ENCODE data around the gene RABGAP1. TPM values are rescaled to one million over a fixed set of nuclear protein-coding genes. Genes with fewer than 3 reads are reported as not detected.

RABGAP1 gene
- polyA plus RNA-seq, 3 donors from 2014 or later = 14.0 to 24.2 (median 14.7) TPM

- DNase-seq = no peak
- Mint-ChIP-seq H3K27ac (peak overlapping the region in 1 of 6 donors; percentile 68), H3K36me3 (peaks cover under 1 to 17% (median 14%) of the 10 kb centered on the region in 3 donors), H3K9me3 (no peaks in the 10 kb centered on the region), H3K4me3 (no peak overlapping the region), H3K4me1 (peaks cover 0 to 3% of the 10 kb centered on the region in 2 donors), H3K27me3 (ENCODE audit: low read depth in 3 of 3) (no peaks in the 10 kb centered on the region)
These were observed 93.2 kb downstream of the RABGAP1 start for GRCh38 chr9:123033864-123034601.

GRCh38 chr9:123034881-123035510, 94.2 kb downstream of the RABGAP1 start:
- peaks cover 0 to 17% (median 14%) of the 10 kb centered on the region in 3 donors for H3K36me3 Mint-ChIP-seq

GRCh38 chr9:123035791-123036190, 95.0 kb downstream of the RABGAP1 start:
- peaks cover 0 to 17% (median 14%) of the 10 kb centered on the region in 3 donors for H3K36me3 Mint-ChIP-seq
- no peak overlapping the region for H3K4me3 Mint-ChIP-seq
- no peaks in the 10 kb centered on the region for H3K9me3 Mint-ChIP-seq
- no peaks in the 10 kb centered on the region for H3K27me3 Mint-ChIP-seq (ENCODE audit: low read depth in 3 of 3)
- no peak overlapping the region for H3K27ac Mint-ChIP-seq
- H3K4me1 Mint-ChIP-seq = peaks cover 0 to 3% of the 10 kb centered on the region in 2 donors
- DNase-seq = no peak

More at GRCh38 chr9:123034881-123035510, 94.2 kb downstream of the RABGAP1 start:
- no peak overlapping the region for H3K4me3 Mint-ChIP-seq
- H3K4me1 Mint-ChIP-seq = peaks cover 0 to 3% of the 10 kb centered on the region in 2 donors
- H3K9me3 Mint-ChIP-seq = no peaks in the 10 kb centered on the region
- DNase-seq = no peak
- H3K27ac Mint-ChIP-seq = no peak overlapping the region
- no peaks in the 10 kb centered on the region for H3K27me3 Mint-ChIP-seq (ENCODE audit: low read depth in 3 of 3)

- H3K4me1 Mint-ChIP-seq = peaks cover 0 to 3% of the 10 kb centered on the region in 2 donors
- DNase-seq = no peak
These were observed 96.2 kb downstream of the RABGAP1 start for GRCh38 chr9:123036893-123037545.

GRCh38 chr9:123039617-123040219, 98.9 kb downstream of the RABGAP1 start:
- Mint-ChIP-seq H3K27ac (no peak overlapping the region), H3K4me1 (peaks cover 0 to 3% of the 10 kb centered on the region in 2 donors), H3K9me3 (peaks cover 0 to 5% (median 0%) of the 10 kb centered on the region in 6 donors), H3K4me3 (no peak overlapping the region), H3K36me3 (peaks cover 12 to 36% (median 30%) of the 10 kb centered on the region in 3 donors), H3K27me3 (ENCODE audit: low read depth in 3 of 3) (peaks cover 0 to 1% (median 0%) of the 10 kb centered on the region in 3 donors)
- no peak for DNase-seq

More at GRCh38 chr9:123036893-123037545, 96.2 kb downstream of the RABGAP1 start:
- Mint-ChIP-seq H3K9me3 (peaks cover 0 to 3% (median 0%) of the 10 kb centered on the region in 6 donors), H3K36me3 (peaks cover 0 to 21% (median 15%) of the 10 kb centered on the region in 3 donors), H3K4me3 (no peak overlapping the region), H3K27me3 (ENCODE audit: low read depth in 3 of 3) (no peaks in the 10 kb centered on the region), H3K27ac (no peak overlapping the region)

GRCh38 chr9:123040801-123041200, 100.0 kb downstream of the RABGAP1 start:
- DNase-seq = no peak
- Mint-ChIP-seq H3K27me3 (ENCODE audit: low read depth in 3 of 3) (peaks cover 0 to 1% (median 0%) of the 10 kb centered on the region in 3 donors), H3K27ac (no peak overlapping the region), H3K36me3 (peaks cover 12 to 27% (median 25%) of the 10 kb centered on the region in 3 donors), H3K4me1 (no peaks in the 10 kb centered on the region), H3K9me3 (peaks cover 0 to 5% (median 0%) of the 10 kb centered on the region in 6 donors), H3K4me3 (no peak overlapping the region)

GRCh38 chr9:123041489-123041888, 100.7 kb downstream of the RABGAP1 start:
- no peak overlapping the region for H3K4me3 Mint-ChIP-seq
- H3K4me1 Mint-ChIP-seq = no peaks in the 10 kb centered on the region
- H3K36me3 Mint-ChIP-seq = peaks cover 12 to 27% (median 25%) of the 10 kb centered on the region in 3 donors
- H3K27ac Mint-ChIP-seq = no peak overlapping the region
- peaks cover 0 to 1% (median 0%) of the 10 kb centered on the region in 3 donors for H3K27me3 Mint-ChIP-seq (ENCODE audit: low read depth in 3 of 3)
- DNase-seq = no peak
- H3K9me3 Mint-ChIP-seq = peaks cover 0 to 5% (median 0%) of the 10 kb centered on the region in 6 donors

GRCh38 chr9:123043081-123043939, 102.5 kb downstream of the RABGAP1 start:
- Mint-ChIP-seq H3K36me3 (peaks cover 12 to 27% (median 18%) of the 10 kb centered on the region in 3 donors), H3K4me3 (no peak overlapping the region), H3K9me3 (peaks cover 0 to 5% (median 0%) of the 10 kb centered on the region in 6 donors), H3K4me1 (no peaks in the 10 kb centered on the region), H3K27ac (no peak overlapping the region), H3K27me3 (ENCODE audit: low read depth in 3 of 3) (peaks cover 0 to 1% (median 0%) of the 10 kb centered on the region in 3 donors)
- DNase-seq = no peak

- Mint-ChIP-seq H3K27ac (no peak overlapping the region), H3K36me3 (peaks cover 12 to 27% (median 18%) of the 10 kb centered on the region in 3 donors), H3K4me3 (no peak overlapping the region), H3K27me3 (ENCODE audit: low read depth in 3 of 3) (peaks cover 0 to 1% (median 0%) of the 10 kb centered on the region in 3 donors), H3K4me1 (no peaks in the 10 kb centered on the region), H3K9me3 (peaks cover 0 to 5% (median 0%) of the 10 kb centered on the region in 6 donors)
- no peak for DNase-seq
These were observed 103.8 kb downstream of the RABGAP1 start for GRCh38 chr9:123044586-123044985.

- peaks cover 0 to 2% (median 1%) of the 10 kb centered on the region in 3 donors for H3K27me3 Mint-ChIP-seq (ENCODE audit: low read depth in 3 of 3)
- H3K9me3 Mint-ChIP-seq = peaks cover 0 to 2% (median 0%) of the 10 kb centered on the region in 6 donors
- H3K4me1 Mint-ChIP-seq = no peaks in the 10 kb centered on the region
- no peak overlapping the region for H3K27ac Mint-ChIP-seq
- no peak for DNase-seq
- H3K36me3 Mint-ChIP-seq = peaks cover 12 to 24% (median 18%) of the 10 kb centered on the region in 3 donors
- no peak overlapping the region for H3K4me3 Mint-ChIP-seq
These were observed 105.8 kb downstream of the RABGAP1 start for GRCh38 chr9:123046406-123047195.

- peaks cover 0 to 7% (median 5%) of the 10 kb centered on the region in 3 donors for H3K36me3 Mint-ChIP-seq
- DNase-seq = no peak
- no peaks in the 10 kb centered on the region for H3K9me3 Mint-ChIP-seq
- peaks cover 0 to 2% (median 1%) of the 10 kb centered on the region in 3 donors for H3K27me3 Mint-ChIP-seq (ENCODE audit: low read depth in 3 of 3)
- no peak overlapping the region for H3K27ac Mint-ChIP-seq
- no peak overlapping the region for H3K4me3 Mint-ChIP-seq
- peaks cover 0 to 3% of the 10 kb centered on the region in 2 donors for H3K4me1 Mint-ChIP-seq
These were observed 107.9 kb downstream of the RABGAP1 start for GRCh38 chr9:123048748-123049147.

Data from immature natural killer cell (primary cell).